ENCODE results near the gene SLC6A18.

The SLC6A18 gene, protein sequence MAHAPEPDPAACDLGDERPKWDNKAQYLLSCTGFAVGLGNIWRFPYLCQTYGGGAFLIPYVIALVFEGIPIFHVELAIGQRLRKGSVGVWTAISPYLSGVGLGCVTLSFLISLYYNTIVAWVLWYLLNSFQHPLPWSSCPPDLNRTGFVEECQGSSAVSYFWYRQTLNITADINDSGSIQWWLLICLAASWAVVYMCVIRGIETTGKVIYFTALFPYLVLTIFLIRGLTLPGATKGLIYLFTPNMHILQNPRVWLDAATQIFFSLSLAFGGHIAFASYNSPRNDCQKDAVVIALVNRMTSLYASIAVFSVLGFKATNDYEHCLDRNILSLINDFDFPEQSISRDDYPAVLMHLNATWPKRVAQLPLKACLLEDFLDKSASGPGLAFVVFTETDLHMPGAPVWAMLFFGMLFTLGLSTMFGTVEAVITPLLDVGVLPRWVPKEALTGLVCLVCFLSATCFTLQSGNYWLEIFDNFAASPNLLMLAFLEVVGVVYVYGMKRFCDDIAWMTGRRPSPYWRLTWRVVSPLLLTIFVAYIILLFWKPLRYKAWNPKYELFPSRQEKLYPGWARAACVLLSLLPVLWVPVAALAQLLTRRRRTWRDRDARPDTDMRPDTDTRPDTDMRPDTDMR

DNA sequence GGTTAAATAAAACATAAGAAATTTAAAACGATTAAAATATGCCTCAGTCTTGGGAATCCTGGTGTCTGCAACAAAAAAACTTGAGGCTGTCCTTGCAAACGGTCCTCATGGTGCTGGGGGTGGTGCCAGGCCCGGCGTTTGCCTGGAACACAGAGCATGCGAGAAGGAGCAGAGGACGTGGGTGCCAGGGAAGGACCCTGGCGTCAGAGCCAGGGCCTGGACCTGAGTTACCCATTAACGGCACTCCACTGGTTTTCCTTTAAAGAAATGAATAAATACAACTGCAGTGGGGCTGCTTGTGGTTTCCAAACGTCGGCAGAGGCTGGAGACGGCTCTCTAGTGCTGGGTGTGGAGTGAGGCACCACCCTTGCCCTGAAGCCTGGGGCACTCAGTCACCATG is at the start of gene SLC6A18:
TSS of gene SLC6A18 (plus strand) at position 301 of the 400 bp plus-strand sequence. CDS start at position 398, 97 bp downstream.
- no peak for DNase-seq

DNA sequence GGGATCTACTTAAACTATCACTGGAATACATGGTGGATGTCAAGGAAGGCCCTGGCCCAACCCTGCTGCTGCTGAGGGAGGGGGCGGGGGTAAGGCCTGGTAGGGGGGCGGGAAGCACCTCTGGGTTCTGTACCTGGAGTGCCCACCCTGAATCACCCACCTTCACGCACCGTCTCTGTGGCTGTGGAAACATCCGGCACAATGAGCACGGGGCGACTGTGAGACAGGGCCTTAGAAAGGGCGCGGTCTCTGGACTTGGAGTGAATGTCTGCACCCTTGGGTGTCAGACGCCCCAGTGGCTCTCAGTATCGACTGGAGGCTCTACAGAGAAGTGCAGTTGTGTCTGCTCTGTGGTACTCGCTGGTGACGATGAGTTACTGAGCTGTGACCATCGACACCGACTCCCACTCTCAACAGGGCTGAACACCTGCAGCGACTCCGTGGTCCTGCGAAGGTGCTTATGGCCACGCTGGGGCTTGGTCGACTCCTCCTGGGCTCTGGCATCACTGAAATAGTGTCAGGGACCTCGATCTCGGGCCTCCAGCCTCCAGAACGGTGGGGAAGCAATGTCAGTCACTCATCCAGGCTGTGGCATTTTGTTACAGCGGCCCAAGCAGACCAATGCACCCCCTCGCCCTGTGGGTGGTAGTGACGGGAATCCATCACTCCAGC is 49.2 kb upstream of the SLC6A18 start:
- no peak for DNase-seq

DNA sequence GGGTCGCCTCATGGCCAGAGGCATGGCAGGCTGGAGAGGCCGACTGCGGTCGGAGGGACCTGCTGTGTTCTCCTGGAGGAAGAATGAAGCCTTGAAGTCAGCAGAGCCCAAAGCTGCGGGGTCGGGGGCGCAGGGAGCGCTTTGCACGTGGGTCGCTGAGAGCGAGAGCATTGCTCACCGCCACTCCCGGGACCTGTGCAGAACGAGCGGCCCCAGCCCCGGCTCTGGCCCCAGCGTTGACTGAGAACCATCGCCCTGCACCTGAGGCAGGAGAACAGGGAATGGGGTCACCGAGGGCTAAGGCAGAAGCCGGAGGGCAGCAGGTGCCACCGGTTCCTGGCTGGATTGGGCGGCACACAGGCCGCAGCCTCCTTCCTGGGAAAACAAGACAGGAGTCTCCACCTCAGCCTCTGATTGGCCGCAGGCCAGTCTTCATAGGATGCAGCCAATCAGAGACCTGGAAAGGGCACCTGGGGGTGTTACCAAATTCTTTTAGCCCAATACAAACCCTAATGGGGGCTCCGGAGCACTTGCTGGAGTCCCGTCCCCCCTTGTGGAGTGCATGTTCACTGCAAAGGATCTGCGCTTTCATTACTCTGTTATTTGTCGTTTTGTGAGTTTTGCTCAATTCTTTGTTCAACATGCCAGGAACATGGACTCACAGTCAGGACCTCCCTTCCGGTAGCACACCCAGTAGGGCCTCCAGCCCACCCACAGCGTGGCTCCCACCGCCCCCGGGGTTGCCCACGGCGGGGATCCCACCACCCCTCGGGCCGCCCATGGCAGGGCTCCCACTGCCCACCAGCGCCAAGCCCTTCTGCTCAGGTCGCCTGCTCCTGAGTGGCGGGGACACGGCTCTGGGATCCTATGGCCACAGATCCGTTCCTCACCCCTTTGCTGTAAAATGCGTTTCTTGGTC is 48.4 kb upstream of the SLC6A18 start:
- no peak for DNase-seq

DNA sequence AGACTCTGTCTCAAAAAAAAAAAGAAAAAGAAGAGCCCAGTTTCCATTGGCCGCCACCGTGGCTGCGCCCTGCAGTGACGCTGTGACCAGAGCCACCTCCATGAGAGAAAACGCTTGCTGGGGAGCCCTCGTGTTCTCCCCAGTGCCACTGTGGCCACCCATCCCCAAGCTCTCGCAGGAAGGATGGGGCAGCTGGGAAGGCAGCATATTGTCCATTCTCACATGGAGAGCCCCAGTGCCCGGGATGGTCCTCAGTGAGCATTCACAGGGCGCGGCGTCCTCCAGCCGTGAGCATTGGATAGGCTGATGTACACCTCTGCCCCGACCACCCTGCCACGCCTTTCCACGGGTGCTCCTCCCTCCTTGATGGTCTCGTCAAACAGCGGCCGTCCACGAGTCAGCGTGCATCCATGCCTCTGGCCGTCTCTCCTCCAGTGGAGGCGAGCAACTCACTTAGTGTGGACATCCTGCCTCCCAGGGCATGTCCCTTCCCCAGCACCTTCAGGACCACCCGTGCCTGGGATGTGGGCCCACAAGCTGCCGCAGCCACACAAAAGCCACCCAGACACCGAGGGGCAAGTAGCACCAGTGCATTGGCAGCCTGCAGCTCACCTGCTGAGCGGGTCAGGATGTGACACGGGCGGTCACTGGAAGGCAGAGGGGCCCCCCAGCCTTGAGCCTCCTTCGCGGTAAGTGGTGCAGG is 47.2 kb upstream of the SLC6A18 start:
- no peak for DNase-seq

DNA sequence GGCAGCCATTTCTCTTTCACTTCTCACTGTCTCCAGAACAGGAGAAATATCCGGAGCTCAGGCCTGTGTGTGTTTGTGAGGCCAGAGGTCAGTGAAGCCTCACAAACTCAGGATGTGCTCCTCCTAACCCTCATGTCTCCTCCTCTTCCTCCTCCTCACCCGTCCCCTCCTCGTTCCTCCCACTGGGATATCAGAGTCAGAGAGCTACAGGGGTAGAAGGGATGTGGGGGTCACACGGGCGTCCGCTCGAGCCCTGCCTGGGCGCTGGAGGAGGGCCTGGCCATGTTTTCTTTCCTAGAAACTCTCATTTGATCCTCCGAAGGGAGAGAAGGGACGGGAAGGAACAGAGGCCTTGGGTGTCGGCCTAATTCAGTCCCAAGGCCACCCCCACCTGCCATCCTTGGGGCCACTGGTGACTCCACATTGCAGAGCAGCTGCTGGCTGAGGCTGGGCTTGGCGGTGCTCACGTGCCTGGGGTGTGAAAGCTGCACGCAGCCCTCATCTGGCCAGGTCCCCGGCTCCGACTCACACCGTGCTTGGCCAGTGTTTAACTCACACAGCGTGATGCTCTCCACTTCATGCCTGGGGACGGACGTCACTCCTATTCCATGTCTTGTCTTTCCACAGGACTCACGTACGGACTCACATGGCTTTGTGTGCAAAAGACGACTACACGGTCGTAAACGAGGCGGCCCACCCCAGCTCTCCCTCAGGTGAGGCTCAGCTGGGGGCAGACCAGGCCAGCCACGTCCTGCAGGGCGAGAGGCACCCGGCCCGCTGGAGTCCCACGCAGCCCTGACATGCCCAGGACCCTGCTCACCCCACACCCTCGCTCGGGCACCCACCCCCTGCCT is 46.4 kb upstream of the SLC6A18 start:
- DNase-seq, result no peak

DNA sequence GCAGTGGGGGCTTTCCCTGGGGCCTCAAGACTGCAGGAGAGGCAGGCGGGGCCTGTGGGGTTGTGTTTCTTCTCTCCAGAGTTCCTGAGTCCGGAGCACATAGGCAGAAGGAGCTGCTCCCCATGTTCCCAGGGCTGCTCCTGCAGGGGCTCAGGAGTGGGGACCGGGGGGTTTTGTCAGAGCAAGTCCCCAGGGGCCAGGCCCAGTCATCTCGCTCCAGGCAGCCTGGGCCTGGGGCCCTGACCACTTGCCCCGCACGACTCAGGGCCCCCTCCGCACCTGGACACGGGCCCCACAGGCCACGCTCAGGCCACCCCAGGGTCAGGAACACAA is 45.8 kb upstream of the SLC6A18 start:
- no peak for DNase-seq

DNA sequence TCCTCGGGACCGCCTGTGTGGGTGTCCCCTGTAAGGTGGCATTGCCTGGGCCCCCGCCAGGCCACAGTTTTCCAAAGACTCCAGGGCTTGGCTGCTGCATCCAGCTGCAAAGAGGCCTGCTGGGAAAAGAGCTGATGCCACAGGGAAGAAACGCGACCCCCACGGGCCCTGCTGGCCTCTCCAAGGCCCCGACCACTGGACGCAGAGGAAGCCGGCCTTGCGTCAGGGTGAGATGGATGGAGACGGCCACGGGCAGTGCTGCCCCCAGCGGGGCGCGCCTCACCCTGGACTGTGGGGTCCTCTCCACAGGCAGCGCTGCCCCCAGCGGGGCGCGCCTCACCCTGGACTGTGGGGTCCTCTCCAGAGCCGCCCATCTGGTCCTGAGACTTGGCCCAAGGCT is 45.1 kb upstream of the SLC6A18 start:
- DNase-seq, result no peak

DNA sequence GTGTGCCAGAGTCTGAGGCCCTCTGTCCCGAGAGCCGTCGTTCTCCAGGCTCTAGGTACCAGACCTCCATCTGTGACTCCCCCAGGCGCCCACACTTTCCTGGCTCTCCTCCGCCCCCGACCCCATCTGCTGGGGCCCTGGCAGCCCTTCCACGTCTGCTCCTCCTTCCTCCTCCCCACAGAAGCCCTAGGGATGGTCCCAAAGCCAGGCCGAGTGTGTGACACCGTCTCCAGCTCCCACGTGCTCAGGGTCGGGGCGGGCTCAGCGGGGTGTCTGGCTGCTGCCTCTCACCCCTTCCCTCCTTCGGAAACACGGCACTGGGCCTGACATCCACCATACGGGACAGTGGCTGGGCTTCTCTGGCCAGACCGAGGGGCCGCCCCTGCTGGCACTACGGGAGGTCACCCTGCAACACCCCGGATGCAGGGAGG is 44.3 kb upstream of the SLC6A18 start:
- DNase-seq, result no peak

DNA sequence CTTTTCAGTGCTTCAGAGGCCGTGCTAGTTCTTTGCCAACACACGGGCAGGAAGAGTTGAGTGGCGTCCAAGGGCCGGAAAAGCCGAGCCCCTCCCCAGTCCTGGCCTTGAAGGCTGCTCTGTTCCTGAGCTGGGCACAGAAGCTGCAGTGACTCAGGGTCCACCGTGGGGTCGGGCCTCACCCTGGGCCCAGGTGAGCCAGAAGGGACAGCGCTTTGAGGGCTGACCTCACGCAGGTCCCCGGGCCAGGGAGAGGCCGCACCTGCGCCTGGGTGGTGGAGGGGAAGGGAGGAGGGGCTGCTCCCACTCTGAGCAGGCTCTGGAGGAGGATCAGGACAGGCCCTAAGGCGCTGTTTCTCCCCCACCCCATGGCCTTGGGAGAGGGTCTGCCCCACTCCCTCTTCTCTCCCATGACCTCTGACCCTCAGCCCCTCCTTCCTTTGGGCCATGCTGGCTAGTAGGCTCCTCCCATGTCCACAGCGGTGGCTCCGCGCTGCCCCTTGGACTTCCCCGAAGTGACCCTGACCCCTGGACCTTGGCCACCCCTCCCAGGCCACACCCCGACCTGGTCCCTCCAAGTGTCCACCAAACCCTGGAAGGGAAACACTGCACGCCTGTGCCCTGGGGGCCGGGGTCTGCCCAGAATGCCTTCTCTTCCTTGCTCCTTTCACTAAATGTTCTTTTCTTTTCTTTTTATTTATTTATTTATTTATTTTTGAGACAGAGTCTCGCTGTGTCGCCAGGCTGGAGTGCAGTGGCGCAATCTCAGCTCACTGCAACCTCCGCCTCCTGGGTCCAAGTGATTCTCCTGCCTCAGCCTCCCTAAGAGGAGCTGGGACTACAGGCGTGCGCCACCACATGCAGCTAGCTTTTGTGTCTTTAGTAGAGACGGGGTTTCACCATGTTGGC is 43.5 kb upstream of the SLC6A18 start:
- no peak for DNase-seq

DNA sequence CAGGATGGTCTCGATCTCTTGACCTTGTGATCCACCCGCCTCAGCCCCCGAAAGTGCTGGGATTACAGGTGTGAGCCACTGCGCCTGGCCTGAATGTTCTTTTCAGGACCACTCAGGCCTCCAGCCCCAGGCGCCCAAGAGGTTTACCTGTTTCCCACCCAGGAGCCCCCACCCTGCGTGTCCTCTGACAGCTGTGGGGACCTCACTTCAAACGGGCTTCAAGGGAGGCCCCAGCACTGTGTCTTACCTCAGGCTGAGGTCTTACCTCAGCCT is 42.9 kb upstream of the SLC6A18 start:
- DNase-seq, result no peak

DNA sequence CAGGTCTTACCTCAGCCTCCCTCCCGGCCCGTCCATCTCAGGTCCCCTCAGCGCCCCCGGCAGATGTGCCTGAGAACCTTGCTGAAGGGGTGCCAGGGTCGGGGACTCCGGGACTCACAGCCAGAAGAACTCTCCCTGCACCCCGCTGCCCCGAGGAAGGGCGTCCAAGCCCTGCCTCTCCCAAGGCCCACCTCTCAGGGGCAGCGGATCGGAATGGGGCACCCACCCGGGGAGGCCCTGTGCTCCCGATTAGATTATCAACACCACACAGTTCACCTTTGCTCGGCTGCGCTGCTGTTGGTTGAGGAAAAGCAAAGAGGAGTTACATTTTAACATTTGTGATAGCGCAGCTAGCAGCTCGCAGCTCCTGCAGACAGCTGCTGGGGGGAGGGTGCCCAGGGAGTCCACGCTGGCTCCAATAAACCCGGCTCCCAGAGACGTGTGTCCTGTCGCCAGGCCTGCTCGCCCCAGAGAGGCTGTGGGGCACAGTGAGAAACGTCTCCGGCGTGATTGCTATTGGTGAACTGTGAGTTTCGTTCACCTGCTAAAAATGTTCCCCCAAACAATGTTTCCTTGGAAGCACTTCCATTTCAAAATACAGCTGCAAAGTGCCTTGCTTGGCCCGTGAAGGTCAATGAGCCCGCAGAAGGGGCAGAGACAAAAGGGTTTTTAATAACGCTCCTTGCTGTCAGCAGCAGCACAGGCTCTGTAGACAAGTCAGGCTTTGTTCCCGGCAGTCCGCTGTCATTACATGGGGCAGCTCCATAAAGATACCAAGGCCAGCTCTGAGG is 42.4 kb upstream of the SLC6A18 start:
- DNase-seq, result no peak

DNA sequence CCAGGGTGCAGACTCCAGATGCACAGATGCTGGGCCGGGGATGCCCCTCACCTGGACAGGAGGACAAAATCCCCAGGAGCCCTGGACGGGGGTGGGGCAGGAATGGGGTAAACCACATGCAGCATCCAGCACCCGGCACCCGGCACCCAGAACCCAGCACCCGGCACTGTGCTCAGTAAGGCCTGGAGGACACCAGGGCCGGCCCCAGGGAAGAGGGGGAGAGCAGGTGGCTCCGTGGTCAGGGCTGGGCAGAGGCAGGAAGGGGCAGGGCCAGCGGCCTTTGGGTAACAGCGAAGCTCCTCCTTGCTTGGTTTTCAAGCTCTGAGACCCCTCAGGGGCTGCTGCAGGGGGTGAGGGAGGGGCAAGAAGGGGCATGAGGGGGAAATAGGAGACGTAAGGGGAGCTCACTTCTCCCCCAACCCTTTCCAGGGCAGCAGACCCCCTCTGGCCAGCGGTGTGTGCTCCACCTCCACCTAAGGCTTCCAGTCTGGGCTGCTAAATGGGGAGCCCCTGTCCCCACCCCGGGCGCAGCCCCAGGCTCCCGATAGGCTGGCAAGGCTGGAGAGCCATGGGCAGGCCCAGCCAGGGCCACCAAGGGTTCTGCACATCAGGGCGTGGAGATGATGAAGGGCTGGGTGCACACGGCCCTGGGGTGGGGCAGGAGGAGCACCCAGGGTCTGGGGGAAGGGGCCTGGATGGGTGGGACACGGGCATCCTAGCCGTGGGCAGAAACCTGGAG is 41.6 kb upstream of the SLC6A18 start:
- DNase-seq, result no peak

DNA sequence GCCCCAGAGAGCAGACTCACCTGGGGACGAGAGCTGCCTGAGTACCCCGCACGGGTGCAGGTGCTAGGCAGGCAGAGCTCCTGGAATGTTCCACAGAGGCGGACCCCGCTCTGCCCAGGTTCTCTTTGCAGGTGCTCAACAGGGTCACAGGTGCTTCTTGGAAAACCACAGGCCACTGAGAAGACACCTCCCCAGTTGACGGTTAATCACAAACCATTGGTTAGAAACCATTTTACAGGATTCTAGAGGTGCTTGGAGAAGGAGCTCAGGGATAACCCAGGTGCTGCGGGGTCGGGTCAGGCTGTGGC is 41.1 kb upstream of the SLC6A18 start:
- no peak for DNase-seq

DNA sequence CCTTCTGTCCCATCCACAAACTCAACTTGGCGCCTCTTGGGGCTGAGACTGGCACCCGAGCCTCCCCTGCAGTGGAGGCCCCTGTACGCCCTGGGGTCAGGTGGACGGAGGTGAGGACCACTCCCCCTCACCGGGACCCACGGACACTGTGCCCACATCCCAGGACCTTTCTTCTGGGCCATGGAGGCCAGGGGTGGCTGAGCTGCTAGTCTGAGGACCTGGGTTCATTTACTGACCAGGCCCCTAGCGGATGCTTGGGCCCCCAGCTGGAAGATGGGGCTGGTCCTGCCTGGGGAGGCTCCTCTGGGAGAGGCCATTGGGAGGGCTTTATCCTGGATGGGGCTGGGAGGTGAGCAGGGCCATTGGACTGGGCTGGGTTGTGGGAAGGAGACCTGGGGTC is 40.7 kb upstream of the SLC6A18 start:
- no peak for DNase-seq

DNA sequence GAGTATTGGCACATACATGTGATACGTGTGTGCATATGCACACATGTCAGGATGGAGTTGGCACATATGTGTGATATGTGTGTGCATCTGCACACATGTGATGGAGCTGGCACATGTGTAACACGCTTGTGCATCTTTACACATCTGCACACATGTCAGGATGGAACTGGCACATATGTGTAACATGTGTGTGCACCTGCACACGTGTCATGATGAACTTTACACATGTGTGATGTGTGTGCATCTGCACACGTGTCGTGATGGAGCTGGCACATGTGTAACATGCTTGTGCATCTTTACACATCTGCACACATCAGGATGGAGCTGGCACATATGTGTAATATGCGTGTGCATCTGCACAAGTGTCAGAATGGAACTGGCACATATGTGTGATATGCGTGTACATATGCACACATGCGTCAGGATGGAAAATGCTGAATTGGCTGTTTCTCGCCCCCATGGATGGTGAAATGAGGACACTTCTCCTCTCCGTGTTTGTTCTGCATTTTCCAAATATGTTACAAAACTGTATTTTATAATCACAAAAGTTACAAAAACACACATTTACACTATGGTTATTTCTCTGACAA is 40.0 kb upstream of the SLC6A18 start:
- no peak for DNase-seq

DNA sequence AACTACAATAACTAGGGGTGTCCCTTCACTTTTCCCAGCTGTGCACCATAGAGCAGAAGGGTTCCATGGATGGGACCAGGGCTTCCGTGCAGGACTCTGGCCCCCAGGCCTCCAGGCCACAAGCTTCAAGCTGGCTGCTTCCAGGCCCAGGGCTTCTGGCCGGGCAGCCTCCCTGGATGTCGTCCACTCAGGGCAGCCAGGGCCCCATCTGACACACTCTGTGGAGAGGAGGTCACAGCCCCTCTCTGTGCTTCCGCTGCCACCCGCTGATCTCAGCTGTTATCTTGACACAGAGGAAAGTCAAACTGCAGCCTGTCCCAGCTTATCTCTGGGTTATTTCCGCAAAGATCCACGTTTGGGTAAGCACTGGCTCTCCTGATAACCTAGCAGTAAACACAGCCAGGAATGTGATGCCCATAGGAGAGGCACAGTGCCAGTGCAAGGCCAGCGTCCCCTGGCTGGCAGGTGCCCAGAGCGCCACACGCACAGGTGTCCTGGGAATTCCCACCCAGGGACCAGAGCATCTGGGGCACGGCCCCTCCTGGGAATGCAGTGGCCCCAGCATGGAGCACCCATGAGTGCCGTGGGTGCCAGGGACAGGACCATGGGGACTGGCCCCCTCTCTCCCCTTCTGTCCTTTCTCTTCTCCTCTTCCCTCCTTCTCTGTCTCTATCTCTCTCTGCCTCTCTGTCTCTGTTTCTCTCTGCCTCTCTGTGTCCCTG is 39.4 kb upstream of the SLC6A18 start:
- DNase-seq, result no peak

DNA sequence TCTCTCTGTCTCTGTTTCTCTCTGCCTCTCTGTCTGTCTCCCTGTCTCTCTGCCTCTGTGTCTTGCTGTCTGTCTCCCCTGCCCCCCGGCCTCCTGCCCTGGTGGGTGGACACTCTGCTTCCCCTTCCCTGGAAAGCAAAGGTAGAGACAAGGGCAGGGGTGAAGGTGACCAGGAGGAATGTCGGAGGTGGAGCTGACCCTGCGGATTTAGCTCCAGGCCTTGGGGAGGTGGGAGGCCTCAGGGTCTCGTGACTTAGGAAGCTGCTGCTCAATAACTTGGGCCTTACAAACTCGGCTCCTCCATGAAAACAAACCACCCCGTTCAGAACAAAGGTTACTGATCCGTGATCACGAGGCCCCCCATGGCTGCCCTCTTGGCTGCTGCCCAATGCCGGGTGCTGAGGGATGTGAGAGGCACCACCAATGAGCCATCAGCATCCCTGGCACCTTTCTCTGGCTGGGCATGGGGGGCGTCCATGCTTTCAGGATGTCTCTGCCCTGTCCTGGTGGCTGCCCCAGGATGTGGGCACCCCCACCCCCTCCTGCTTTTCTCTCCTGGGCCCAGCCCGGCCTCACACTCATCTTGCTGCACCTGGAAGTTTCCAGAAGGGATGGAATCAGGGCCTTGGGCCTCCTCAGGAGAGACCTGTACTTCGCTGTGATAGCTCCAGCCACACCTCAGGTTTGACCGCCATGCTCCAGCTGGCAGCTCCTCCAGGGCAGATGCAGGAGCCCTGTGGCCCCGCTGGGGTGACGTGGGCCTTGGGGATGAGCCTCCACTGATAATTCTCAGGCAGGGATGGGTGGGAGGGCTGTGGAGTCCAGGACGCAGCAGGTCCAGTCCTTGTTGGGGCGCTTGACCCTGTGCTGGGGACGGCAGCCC is 38.6 kb upstream of the SLC6A18 start:
- no peak for DNase-seq
